ENCODE data around the gene SLC25A19. TPM values are rescaled to one million over a fixed set of nuclear protein-coding genes. Genes with fewer than 3 reads are reported as not detected.

The SLC25A19 gene
- total RNA-seq, 1 experiment from 2014 or later, result 29.8 TPM

GRCh38 chr17:75231741-75232464, 57.3 kb downstream of the SLC25A19 start:
- peaks cover 5% of the 10 kb centered on the region for H3K36me3 ChIP-seq (ENCODE audit: control insufficient read depth, insufficient read depth, low read length)
- Mint-ChIP-seq H3K36me3 (ENCODE audit: insufficient read depth, unreplicated experiment) (peaks cover 88% of the 10 kb centered on the region), H3K4me1 (ENCODE audit: low read depth, unreplicated experiment) (no peaks in the 10 kb centered on the region), H3K27me3 (ENCODE audit: insufficient read depth, unreplicated experiment) (no peaks in the 10 kb centered on the region), H3K4me3 (ENCODE audit: unreplicated experiment) (no peak overlapping the region), H3K9me3 (ENCODE audit: unreplicated experiment) (no peaks in the 10 kb centered on the region), H3K27ac (ENCODE audit: unreplicated experiment) (no peak overlapping the region)
- CTCF ChIA-PET, result no interaction called here
- H3K9me3 ChIP-seq, result no peaks in the 10 kb centered on the region
- intact Hi-C loops (cut with micrococcal nuclease; ENCODE audit: unreplicated experiment), result no loop called here
- POLR2A ChIA-PET, result no interaction called here
- no peak for DNase-seq
- no peaks in the 10 kb centered on the region for H3K4me1 ChIP-seq
- no peak overlapping the region for H3K4me3 ChIP-seq (ENCODE audit: low read depth, low read length)
- BruUV-seq (replicated peaks), result no TSS peak
- no peak for TF ChIP-seq CTCF (IDR thresholded peaks at IDR 0.05; ENCODE audit: insufficient read depth in 1 of 2, low read depth in 1 of 2, low read length in 1 of 2, severe bottlenecking in 1 of 2, unreplicated experiment in 1 of 2)
- no peaks in the 10 kb centered on the region for H3K27me3 ChIP-seq (replicated peaks; ENCODE audit: control insufficient read depth, insufficient read depth, low read length)

GRCh38 chr17:75231071-75231470, 58.2 kb downstream of the SLC25A19 start:
- H3K4me1 Mint-ChIP-seq (ENCODE audit: low read depth, unreplicated experiment), result no peaks in the 10 kb centered on the region
- H3K27me3 ChIP-seq (replicated peaks; ENCODE audit: control insufficient read depth, insufficient read depth, low read length), result no peaks in the 10 kb centered on the region
- ChIA-PET CTCF (no interaction called here), POLR2A (no interaction called here)
- H3K9me3 Mint-ChIP-seq (ENCODE audit: unreplicated experiment), result no peaks in the 10 kb centered on the region
- H3K36me3 Mint-ChIP-seq (ENCODE audit: insufficient read depth, unreplicated experiment), result peaks cover 80% of the 10 kb centered on the region
- no peak overlapping the region for H3K4me3 Mint-ChIP-seq (ENCODE audit: unreplicated experiment)
- no TSS peak for BruUV-seq (replicated peaks)
- intact Hi-C loops (cut with micrococcal nuclease; ENCODE audit: unreplicated experiment), result no loop called here
- H3K4me3 ChIP-seq (ENCODE audit: low read depth, low read length), result no peak overlapping the region
- TF ChIP-seq CTCF (IDR thresholded peaks at IDR 0.05; ENCODE audit: insufficient read depth in 1 of 2, low read depth in 1 of 2, low read length in 1 of 2, severe bottlenecking in 1 of 2, unreplicated experiment in 1 of 2), result no peak
- DNase-seq, result no peak
- no peak overlapping the region for H3K27ac Mint-ChIP-seq (ENCODE audit: unreplicated experiment)
- no peaks in the 10 kb centered on the region for H3K27me3 Mint-ChIP-seq (ENCODE audit: insufficient read depth, unreplicated experiment)
- no peaks in the 10 kb centered on the region for H3K9me3 ChIP-seq
- H3K36me3 ChIP-seq (ENCODE audit: control insufficient read depth, insufficient read depth, low read length), result peaks cover 5% of the 10 kb centered on the region
- no peaks in the 10 kb centered on the region for H3K4me1 ChIP-seq

- H3K36me3 ChIP-seq (ENCODE audit: control insufficient read depth, insufficient read depth, low read length), result peaks cover 5% of the 10 kb centered on the region
- no peak for DNase-seq
- H3K27ac Mint-ChIP-seq (ENCODE audit: unreplicated experiment), result no peak overlapping the region
- no peaks in the 10 kb centered on the region for H3K27me3 ChIP-seq (replicated peaks; ENCODE audit: control insufficient read depth, insufficient read depth, low read length)
- no peaks in the 10 kb centered on the region for H3K27me3 Mint-ChIP-seq (ENCODE audit: insufficient read depth, unreplicated experiment)
- H3K9me3 ChIP-seq, result no peaks in the 10 kb centered on the region
- CTCF ChIA-PET, result interaction anchor here (0.5 to 1.3 kb wide), 2 partner anchors 17 to 115 kb away, joined by 4 to 5 read pairs; no protein-coding TSS in a partner anchor
- H3K4me3 ChIP-seq (ENCODE audit: low read depth, low read length), result no peak overlapping the region
- H3K4me3 Mint-ChIP-seq (ENCODE audit: unreplicated experiment), result no peak overlapping the region
- no peaks in the 10 kb centered on the region for H3K9me3 Mint-ChIP-seq (ENCODE audit: unreplicated experiment)
- BruUV-seq (replicated peaks), result no TSS peak
- peaks cover 79% of the 10 kb centered on the region for H3K36me3 Mint-ChIP-seq (ENCODE audit: insufficient read depth, unreplicated experiment)
- no peak for TF ChIP-seq CTCF (IDR thresholded peaks at IDR 0.05; ENCODE audit: insufficient read depth in 1 of 2, low read depth in 1 of 2, low read length in 1 of 2, severe bottlenecking in 1 of 2, unreplicated experiment in 1 of 2)
- POLR2A ChIA-PET, result interaction anchor here (0.6 kb wide), 1 partner anchor 32 kb away, joined by 3 read pairs; the partner anchor contains the start of gene GGA3
- no peaks in the 10 kb centered on the region for H3K4me1 ChIP-seq
- H3K4me1 Mint-ChIP-seq (ENCODE audit: low read depth, unreplicated experiment), result no peaks in the 10 kb centered on the region
- intact Hi-C loops (cut with micrococcal nuclease; ENCODE audit: unreplicated experiment), result no loop called here
Observed at GRCh38 chr17:75228847-75229246, 60.4 kb downstream of the SLC25A19 start.
